LoVo (cell line): ENCODE data around the gene TSPAN32.

Experiments
- DNase-seq: peaks from one replicate; pipeline ENCODE4 v3.0.0-alpha.2; 2016; ENCODE audit warnings: low spot score

The TSPAN32 gene

DNA sequence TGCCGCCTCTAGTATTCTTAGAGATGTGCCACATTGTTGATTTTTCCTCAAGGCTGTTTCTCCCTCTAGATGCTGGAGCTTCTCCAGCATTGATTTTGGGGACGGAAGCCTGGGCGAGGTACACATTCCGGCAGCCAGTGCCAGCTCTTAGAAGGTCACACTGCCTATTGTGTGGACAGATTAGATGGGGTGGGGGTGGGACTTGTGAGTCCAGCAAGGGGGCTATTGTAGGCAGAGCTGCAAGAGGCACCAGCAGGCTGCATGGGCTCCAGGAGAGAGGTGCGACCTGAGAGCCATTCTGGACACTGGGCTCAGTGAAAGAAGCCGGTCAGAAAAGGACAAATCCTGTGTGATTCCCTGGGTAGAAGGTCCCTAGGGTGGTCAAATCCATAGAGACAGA is 12.5 kb upstream of the TSPAN32 start:
- DNase-seq, result no peak

DNA sequence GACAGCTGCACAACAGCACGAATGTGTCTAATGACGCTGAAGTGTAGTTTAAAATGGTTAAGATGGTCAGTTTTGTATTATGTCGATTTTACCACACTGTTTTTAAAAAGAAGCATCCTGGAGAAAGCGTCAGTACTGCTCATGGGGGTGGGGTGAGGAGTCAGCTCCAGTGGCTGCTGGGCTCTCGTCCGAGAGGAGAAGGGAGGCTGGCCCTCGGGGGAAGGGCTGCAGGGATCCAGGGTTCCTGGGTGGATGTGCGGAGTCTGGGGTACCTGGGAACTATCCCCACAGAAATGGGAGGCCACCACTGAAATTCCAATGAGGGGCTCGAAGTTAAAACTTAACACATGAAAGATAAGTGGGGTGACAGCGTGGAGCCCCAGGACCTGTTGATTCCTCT is 12.0 kb upstream of the TSPAN32 start:
- no peak for DNase-seq

DNA sequence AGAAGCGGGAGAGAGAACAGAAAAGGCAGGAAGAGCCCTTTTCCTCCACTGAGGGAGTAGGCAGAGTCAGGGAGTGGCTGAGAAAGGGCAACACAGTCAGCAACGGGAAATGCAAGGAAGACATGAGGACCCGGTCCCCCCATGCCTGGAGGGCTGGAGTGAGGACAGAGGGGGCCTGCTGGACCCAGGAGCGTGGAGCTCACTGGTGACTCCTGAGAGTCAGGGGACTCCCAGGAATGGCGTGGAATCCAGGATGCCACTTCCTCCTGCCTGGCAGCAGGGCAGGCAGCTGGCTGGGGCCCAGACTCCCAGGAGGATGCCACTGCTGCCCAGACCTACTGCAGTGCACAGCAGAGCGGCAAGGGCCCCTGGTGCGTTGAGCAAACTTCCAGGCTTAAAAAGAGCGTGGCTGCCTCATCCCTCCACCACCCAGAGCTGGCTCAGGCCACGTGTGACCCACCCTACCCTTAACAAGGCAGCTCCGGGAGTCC is 11.4 kb upstream of the TSPAN32 start:
- no peak for DNase-seq

DNA sequence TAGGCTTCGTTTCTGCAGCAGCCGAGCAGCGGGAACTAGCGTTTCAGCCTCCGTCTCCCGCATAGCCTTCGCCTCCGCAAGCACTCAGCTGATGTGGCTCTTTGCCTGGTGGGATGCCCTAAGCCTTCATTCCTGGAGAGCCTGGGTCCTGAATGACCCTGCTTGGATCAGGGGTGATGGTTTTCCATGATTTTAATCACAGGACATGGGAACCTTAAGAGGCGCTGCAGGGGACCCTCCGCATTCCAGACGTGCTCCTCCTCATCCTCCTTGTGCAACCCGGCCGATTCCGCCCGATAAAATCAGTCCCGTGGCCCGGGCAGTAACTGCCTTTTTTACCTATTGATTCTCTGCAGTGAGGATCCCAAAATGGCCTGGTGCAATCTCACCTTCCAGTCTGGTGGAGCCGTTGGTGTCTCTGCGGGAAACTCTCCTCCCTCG is 8.3 kb upstream of the TSPAN32 start:
- no peak for DNase-seq

DNA sequence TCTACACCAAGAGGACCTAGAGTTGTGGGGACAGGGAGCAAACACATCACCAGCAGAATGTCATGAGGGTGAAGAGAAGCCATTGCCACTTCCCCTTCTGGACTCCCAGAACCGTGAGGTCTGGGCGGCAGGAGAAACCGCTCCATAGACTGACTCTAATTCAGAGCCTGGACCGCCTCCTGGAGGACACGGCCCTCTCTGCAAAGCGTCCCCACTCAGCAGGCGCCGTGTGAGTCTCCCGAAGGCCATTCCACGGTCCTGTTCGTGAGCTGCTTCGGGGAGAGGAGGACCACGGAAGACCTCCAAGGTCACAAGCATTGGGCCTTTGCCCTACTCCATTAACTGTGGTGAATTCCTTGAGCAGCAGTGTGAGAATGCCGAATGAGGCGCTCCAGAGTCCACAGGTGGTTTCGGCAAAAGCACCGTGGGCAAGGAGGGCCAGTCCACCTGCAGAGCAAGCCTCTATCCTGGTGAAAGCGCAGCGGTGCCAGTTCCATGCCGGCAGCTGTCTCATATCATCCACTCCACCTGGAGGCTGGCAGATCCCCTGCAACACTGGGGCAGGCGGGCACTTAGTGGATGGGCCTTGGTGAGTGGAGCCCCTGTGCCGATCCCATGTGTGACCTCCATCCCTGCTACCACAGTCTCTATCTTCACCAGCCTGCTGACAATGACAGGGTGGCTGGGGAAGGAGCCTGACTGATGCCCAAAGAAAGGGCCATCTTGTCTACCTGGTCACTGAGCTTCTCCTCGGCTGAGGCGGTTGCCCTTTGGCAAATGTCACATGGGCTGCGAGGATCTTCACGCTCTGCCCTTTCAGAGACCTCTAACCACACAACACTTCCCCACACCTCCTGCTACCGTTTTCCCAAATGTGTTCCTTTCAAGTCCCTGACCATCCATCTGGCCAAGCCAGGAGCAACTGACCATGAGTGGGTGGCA is 7.6 kb upstream of the TSPAN32 start:
- no peak for DNase-seq

DNA sequence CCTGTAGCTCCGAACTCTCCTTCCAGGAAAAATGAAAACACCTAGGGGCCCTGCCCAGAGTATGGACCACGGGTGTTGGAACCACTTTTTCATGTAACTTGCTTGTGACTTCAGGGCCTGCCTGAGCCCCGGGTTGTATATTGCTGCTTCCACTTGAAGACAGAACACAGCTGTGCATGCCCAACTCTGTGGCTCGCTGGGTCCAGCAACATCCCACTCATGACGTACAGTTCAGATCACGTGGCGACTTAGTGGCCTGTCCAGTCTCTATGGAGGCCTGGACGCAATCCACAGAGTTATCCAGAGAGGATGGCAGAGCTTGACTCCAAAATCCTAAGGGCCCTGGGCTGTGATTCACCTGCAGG is 6.9 kb upstream of the TSPAN32 start:
- DNase-seq, result no peak

DNA sequence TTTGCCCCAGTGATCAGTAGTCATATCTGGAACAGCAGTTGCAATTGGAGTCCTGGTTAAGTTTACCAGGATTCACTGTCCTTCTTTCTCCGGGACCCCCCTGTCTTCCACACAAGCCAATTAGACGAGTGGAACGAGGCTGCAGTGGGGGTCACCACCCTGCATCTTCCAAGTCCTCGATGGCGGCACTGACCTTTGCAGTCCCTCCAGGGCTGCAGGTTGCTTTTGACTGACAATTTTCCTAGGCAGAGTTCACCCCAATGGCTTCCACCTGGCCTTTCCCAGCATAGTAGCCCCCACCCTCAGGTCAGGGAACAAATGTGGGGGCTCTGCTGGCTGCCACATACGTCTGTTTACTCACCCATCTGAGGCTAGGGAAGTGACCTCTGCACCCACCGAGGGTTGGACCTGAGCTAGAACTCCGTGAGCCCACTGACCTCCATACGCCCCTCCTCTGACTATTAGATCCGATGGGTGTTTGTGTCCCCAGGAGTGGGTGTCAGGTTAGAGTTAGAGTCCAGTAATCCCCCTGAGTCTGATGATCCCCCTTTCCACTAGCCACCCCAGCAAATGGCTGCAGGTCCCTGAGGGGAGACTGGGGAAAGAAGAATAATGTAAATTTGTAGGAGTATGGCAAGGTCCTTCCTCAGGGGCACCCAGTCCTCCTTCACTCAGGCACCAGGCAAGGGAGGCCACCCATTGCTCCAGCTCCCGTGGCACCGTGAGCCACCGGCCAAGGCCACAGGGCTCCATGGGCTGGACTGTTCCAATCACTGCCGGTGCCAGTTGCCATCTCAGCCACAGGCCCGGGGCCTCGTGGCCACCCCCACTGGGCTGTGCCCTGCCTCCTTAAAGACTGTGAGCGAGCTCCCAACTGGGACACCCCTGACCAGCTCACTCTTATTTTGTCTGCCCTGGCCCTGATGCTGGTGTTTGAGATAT is 5.6 kb upstream of the TSPAN32 start:
- DNase-seq, result no peak

DNA sequence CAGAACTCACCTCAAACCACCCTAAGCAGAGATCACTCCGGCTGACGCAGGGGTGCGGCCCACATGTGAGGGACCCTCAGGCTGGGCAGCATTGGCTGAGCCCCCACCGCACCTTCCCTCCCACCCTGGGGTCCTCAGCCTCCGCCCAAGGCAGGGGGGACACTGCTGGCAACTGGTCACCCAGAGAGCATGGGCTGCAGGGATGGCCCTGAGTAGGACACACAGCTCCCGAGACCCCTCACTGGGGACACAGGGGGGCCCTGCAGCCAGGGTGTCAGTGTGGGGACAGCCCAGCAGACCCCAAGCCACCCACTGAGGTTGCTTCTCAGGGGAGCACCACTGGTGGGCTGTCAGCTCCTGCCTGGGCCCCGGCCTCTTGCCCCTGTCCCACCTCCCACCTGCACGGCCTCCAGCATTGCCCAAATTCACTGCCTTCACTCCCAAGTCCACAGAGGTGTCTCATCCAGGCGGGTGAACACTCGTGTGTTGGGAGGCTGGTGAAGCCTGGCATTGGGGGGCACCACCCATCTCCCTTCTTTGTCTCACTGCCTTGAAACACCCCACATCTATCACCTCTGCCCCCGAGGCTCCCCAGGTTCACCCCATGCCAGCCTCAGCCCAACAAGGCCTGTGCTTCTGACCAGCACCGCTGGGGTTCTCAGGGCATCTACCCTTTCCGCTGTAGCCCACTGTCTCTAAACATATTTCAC is 4.7 kb upstream of the TSPAN32 start:
- no peak for DNase-seq

DNA sequence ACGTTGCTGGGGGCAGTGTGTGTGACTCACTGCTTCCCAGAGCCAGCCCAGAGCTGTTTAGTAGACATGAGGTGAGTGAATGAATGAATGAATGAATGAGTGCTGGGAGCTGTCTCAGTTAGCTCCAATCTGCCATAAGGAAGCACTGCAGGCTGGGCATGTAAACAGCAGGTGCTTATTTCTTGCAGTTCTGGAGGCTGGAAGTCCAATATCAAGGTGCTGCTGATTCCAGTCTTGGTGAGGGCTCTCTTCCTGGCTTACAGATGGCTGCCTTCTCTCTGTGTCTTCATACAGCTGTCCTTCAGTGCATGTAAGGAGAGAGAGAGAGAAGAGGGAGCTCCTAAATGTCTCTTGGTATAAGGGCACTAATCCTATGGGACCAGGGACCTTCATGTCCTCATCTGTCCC is 4.2 kb upstream of the TSPAN32 start:
- DNase-seq, result no peak

DNA sequence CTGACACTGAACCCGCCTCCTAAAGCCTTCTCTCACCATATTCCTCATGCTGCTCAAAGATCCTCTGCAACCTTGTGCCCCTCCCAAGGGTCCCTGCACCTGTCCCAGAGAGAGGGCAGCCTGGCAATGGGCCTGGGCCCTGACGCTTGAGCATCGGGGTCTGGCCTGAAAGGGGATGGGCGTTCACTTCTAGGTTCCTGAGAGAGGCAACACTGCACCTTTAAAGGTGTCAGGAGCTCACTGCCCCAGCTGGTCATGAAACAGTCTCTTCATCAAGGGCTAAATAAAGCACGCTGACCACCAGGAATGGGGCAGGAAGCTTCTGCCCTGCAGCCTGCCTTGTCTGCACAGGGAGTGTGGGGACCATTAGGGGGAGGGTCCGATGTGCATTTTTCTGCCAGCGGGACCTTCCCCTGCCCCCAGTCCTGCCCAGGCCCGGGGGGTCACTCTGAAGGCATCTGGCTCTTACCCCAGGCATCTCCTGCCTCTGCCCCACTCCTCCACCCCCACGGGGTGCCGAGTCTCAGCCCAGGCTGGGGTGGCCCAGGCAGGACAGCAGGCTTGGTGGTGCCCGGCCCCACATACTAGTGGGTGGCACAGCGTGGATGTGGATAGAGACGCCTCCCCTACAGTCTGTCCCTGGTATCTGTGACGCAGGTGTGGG is 3.5 kb upstream of the TSPAN32 start:
- DNase-seq, result no peak

DNA sequence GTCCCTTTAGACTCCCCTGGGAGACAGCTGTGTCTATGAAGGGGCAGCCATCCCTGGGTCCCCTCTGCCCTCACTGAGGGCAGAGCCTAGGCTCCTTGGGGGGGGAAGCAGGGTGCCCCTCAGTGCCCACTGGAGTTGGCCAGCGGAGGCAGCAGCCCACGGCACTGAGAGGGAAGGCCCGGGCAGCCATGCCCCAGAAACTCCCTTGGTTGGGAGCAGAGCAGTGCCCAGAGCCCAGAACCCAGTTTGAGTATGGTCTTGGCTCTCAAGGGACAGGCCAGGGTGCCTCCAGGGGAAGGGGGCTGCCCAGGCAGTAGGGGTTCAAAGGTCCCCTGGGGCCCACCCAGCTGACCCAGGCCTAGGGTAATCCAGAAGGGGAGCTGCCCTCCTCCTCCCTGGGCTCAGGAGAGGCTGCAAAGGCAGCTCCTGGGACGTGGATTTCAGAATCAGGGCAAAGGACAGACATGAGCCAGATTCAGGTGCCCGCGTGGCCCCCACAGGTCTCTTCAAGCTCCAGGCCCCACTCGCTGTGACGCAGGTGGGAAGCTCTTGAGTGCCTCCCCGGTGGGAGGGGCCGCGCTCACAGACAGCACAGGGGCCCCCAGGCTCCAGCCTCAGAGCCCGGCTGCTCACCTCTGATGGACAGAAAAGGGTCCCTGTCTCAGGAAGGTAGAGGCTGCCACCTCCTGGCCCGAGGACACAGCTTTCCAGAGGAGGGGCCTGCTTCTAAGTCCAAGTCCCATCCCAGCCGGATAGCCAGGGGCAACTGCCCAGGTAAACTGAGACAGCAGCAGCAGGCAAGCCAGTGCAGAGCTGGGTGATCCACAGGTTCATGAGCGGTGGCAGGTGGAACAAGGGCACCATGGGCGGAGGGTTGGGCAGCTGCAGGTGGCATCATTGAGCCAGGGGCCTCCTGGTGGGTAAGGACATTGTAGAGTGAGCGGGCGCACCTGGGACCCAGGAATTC is 2.7 kb upstream of the TSPAN32 start:
- peak; percentile 21 for DNase-seq

DNA sequence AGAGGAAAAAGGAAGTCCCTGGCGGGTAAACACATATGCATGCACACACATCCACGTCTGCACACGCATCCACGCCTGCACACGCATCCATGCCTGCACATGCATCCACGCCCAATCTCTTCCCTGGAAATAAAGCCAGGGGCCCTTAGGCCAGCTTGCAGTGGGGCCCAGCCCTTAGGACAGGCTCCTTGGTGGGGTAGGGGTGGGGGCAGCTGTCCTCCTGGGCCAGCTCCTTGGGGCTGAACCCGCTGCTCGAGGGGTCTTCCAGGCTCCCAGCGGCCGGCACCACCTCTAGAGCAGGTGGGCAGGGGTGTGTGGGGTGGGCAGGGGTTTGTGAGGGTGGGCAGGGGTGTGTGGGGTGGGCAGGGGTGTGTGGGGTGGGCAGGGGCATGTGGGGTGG is 2.0 kb upstream of the TSPAN32 start:
- DNase-seq, result no peak

DNA sequence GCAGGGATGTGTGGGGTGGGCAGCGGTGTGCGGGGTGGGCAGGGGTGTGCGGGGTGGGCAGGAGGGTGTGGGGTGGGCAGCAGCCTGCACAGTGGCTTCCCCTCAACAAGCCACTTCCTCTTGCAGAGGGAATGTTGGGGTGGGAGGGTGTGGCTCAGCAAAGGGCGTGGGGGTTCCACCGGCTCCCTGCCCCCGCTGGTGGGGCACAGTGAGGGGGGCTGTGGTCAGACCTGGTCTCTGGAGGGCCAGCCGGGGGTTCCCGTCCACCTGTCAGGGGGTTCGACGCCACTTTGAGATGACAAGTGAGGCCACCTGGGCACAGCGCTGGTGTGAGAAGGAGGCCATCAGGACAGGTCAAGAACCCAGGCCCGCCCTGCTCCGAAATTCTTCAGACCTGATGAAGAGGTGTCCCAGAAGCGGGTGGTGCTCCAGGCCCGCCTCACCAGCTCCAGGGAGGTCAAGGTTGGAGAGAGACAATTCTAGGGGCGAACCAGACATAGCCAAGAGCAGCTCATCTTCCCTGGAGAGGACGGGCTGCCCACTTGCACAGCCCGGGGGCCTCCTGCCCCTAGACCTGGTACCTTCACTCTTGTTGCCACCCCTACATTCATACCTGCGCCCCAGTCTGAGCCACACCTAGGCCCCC is 1.4 kb upstream of the TSPAN32 start:
- DNase-seq, result no peak

DNA sequence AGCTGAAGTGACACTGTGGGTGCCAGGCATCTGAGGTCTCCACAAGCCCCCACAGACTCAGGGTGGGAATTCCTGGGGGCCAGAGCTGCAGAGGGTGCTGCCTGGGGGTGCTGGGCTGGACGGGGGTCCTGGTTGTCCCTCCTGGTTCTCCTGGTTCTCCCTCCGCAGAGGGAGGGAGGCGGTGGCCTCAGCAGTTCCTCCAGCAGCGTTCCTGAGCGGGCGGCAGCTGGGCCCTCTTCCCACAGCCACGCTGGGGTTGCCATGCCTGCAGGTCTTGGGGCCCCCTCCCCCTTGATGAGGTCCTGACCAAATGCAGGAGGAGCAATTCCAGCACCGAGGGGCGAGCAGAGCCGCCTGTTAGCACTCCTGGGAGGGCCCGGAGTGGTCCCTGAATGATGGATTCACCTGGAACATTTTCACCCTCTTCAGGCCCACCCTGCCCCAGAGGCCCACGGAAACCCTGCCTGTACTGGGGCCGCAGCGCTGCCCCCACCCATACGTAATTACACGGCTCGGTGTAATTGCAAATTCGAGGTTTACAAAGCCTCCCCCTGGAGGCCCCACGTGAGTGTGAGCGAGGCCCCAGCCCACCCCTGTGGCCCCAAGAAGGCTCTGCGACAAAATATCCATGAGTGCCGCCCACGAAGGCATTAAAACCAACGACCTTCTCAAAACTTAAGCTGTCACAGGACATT is 730 bp upstream of the TSPAN32 start:
- no peak for DNase-seq

DNA sequence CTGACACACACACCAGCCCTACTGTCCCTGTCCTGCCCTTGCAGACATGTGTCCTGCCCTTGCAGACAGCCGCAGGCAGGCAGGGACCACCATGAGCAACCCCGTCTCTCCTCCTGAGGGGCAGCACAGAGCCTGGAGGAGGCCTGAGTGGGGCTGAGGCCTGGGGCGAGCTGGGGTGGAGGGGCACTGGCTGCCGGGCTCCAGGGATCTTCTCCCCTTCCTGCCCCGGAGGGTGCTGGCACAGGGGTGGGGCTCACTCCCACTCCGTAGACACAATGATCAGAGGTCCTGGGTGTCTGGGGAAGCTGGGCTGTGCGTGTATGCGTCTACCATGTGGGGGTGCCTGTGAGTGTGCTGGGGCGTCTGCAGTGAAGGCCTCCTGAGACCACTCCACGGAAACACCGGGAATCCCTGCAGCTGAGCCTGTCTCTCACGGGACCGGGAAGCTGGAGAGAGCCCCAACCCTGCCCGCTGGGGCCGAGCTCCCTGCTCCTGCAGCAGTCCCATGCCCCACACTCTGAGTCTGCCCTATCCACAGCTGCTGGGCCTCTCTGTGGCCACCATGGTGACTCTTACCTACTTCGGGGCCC is 588 bp downstream of the TSPAN32 start:
- DNase-seq, result no peak

DNA sequence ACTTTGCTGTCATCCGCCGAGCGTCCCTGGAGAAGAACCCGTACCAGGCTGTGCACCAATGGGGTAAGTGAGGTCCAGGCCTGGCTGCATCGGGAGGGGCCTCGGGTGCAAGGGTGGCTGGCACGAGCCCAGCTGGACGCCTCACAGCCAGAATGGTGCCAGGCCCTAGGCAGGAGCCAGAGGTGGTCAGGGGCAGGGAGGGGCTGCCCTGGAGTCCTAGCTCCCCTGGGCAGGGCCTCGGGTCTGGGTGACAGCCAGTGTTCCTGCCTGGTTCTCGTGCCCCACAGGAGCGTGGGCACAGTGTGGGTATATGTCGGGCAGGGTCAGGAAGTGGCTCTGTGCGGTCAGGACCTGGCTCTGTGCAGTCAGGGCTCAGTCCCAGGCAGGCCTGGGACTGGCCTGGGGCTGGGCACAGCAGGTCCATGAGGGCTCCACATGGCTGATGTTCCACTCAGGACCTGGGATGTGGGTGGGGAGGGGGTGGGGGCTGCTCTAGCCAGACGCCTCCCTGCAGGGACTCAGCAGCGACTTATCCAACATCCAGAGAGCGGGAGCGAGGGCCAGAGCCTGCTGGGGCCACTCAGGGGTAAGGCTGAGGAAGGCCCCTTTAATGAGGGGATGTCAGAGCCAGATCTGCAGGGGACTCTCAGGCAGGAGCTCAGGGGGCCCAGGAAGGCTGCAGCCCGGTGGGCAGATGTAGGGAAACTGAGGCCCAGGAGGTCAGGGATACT is 1.2 kb downstream of the TSPAN32 start:
- no peak for DNase-seq

DNA sequence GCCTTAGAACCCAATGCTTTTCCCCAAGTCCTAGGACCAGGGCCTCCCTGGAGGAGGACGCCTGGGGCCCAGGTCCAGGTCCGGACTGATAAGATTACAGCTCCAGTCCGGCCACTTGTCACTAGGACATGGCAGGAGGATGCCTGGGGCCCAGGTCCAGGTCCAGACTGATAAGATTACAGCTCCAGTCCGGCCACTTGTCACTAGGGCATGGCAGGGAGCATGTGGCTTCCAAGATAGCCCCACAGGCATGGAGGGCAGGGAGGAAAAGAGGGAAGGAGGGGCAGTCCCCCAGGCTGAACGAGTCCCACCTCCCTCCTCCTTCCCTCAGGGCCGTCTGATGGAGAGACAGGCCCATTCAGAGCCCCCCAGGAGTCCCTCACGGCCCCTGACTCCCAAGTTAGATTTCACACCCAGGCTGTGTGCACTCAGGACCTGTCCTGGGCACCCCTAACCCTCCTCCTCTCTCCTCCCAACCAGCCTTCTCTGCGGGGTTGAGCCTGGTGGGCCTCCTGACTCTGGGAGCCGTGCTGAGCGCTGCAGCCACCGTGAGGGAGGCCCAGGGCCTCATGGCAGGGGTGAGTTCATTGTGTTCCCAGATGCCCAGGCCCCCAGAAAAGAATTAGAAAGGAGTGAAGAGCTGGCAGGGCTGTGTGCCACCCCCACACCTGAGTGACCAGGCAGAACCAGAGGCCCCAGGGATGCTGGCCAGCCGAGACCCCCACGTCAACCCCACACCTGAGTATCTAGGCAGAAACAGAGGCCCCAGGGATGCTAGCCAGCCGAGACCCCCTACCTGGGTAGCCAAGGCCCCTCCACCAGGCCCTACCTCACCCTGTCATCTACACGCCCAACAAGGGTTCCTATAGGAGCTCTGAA is 2.1 kb downstream of the TSPAN32 start:
- DNase-seq, result no peak
